GM12878 (cell line): Measurements from ENCODE around the gene MICB. TPM values are rescaled to one million over a fixed set of nuclear protein-coding genes. Genes with fewer than 3 reads are reported as not detected.

Experiments
- ESRRA ChIP-seq: IDR thresholded peaks from 2 replicates; pipeline ENCODE4 v1.6.1; 2012; ENCODE audit warnings: mild to moderate bottlenecking, low read length, improper control_type of control experiment
- IKZF2 ChIP-seq, 2 experiments: fragments of 450-650 bp; IDR thresholded peaks; 2 replicates each; pipeline ENCODE4 v1.6.1; 2017; ENCODE audit warnings: mild to moderate bottlenecking in 2 of 2, moderate library complexity in 2 of 2
- JUNB ChIP-seq: IDR thresholded peaks from 2 replicates; pipeline ENCODE4 v1.6.1; 2016; ENCODE audit warnings: antibody characterized with exemption, mild to moderate bottlenecking
- KDM1A ChIP-seq: fragments of 200-600 bp; sonication (generic); IDR thresholded peaks from 2 replicates; pipeline ENCODE4 v1.6.1; 2016; ENCODE audit warnings: borderline replicate concordance
- MTA3 ChIP-seq: IDR thresholded peaks from 2 replicates; pipeline ENCODE4 v1.6.1; 2012; ENCODE audit warnings: low read length, inconsistent platforms, borderline replicate concordance
- NFIC ChIP-seq: IDR thresholded peaks from 2 replicates; pipeline ENCODE4 v1.6.1; 2012; ENCODE audit warnings: low read depth, mild to moderate bottlenecking, inconsistent platforms, low read length, moderate library complexity
- NFXL1 ChIP-seq: fragments of 450-650 bp; IDR thresholded peaks from 2 replicates; pipeline ENCODE4 v1.6.1; 2017; ENCODE audit warnings: antibody characterized with exemption, mild to moderate bottlenecking, borderline replicate concordance
- POLR2AphosphoS2 ChIP-seq: IDR thresholded peaks from 2 replicates; pipeline ENCODE4 v1.6.1; 2011; ENCODE audit warnings: low read depth, mild to moderate bottlenecking, low read length, improper control_type of control experiment, moderate library complexity
- SREBF1 ChIP-seq: IDR thresholded peaks from 2 replicates; pipeline ENCODE4 v1.6.1; 2012; ENCODE audit warnings: mild to moderate bottlenecking, low read length
- TCF7 ChIP-seq: IDR thresholded peaks from 2 replicates; pipeline ENCODE4 v1.6.1; 2014; ENCODE audit warnings: antibody characterized with exemption, borderline replicate concordance
- ZNF274 ChIP-seq: IDR thresholded peaks from one replicate; pipeline ENCODE4 v1.8.0; 2011; ENCODE audit not compliant: insufficient read length, insufficient read depth
- ZNF384 ChIP-seq: IDR thresholded peaks from 2 replicates; pipeline ENCODE4 v1.6.1; 2012; ENCODE audit warnings: low read depth, mild to moderate bottlenecking, low read length, improper control_type of control experiment, borderline replicate concordance
- polyA plus RNA-seq, 11 experiments: library from polyadenylated mRNA; depleted of rRNA in 4 of 11; unstranded in 6 of 11; stranded (reverse) in 5 of 11; fragments of >200 nt; fragmentation: Nextera tagmentation in 4 of 11; fragmentation: Illumina TruSeq in 1 of 11; extraction: Ambion mirVana in 4 of 11; extraction: Trizol in 1 of 11; gene quantifications; 1 replicate in 1 of 11; 2 replicates in 10 of 11; pipeline versions ENCODE4 v1.2.1 to v1.2.3, GENCODE V29; 2011 to 2016; ENCODE audit warnings: inconsistent platforms in 2 of 11, missing spikeins in 2 of 11, low read depth in 1 of 11
- total RNA-seq, 4 experiments: library from RNA; depleted of rRNA in 3 of 4; stranded (reverse); fragments of >200 nt in 3 of 4; fragmentation: Illumina TruSeq in 1 of 4; extraction: Trizol in 1 of 4; gene quantifications; 2 replicates each; pipeline versions ENCODE4 v1.2.1 to v1.2.3, GENCODE V29; 2013 to 2021
- TF ChIP-seq, protein P1 (sequence below): fragments of 450-650 bp; IDR thresholded peaks from 2 replicates; pipeline ENCODE4 v1.6.1; 2018; ENCODE audit warnings: borderline replicate concordance, mild to moderate bottlenecking; ENCODE audit not compliant: partially characterized antibody
- TF ChIP-seq, protein P2 (sequence below): IDR thresholded peaks from 2 replicates; pipeline ENCODE4 v1.6.1; 2012; ENCODE audit warnings: improper control_type of control experiment, low read depth, low read length; ENCODE audit not compliant: insufficient replicate concordance
- TF ChIP-seq, protein P3 (sequence below): fragments of 450-650 bp; IDR thresholded peaks from 2 replicates; pipeline ENCODE4 v1.6.1; 2018; ENCODE audit warnings: mild to moderate bottlenecking, low read depth, moderate library complexity; ENCODE audit not compliant: partially characterized antibody
- TF ChIP-seq, protein P4 (sequence below): fragments of 450-650 bp; IDR thresholded peaks from 2 replicates; pipeline ENCODE4 v1.6.1; 2017; ENCODE audit warnings: borderline replicate concordance

The MICB gene
- total and polyA plus RNA-seq, 10 of the 15 experiments (the other 5 are each of a cell fraction or from before 2014, with no cell fraction given), result 9.0 to 37.1 (median 17.8) TPM

DNA sequence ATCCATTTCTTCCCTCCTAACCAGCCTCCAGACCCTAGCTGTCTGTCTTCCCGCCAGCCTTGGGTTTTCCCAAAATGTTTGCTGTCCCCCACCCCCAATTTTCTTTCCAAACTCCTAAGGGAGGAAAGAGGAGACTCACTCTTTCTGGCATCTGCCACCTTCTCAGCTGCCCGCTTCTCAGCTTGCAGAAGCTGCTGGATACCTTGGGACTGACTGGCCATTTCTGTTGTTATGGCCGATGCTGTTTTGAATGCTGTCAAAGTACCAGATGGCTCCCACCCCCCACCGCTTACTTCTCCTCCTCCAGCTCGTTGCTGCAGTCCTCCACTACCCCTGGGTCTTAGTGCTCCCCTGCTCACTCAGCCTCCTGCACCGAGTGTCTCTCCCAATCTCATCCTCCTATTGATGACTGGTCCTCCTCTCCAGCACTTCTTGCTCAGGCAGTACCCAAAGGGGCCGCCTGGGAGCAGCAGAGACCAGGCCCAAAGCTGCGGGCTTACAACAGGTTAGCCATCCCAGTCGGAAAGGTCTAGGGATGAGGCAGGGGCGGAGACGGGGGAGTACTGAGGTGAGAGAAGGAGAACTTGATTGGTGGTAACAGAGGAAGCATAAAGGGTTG, 48.5 kb downstream of the MICB start, which contains the start of gene ATP6V1G2 (continued):
- TF ChIP-seq, protein P1, sequence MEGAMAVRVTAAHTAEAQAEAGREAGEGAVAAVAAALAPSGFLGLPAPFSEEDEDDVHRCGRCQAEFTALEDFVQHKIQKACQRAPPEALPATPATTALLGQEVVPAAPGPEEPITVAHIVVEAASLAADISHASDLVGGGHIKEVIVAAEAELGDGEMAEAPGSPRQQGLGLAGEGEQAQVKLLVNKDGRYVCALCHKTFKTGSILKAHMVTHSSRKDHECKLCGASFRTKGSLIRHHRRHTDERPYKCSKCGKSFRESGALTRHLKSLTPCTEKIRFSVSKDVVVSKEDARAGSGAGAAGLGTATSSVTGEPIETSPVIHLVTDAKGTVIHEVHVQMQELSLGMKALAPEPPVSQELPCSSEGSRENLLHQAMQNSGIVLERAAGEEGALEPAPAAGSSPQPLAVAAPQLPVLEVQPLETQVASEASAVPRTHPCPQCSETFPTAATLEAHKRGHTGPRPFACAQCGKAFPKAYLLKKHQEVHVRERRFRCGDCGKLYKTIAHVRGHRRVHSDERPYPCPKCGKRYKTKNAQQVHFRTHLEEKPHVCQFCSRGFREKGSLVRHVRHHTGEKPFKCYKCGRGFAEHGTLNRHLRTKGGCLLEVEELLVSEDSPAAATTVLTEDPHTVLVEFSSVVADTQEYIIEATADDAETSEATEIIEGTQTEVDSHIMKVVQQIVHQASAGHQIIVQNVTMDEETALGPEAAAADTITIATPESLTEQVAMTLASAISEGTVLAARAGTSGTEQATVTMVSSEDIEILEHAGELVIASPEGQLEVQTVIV, result no peak
- TF ChIP-seq IKZF2 (IDR thresholded peaks at IDR 0.05) (peak; percentile 90 to 92), NFIC (no peak), JUNB (no peak), ZNF384 (no peak), TCF7 (no peak), ESRRA (no peak), NFXL1 (no peak), SREBF1 (no peak), KDM1A (no peak), MTA3 (no peak), ZNF274 (no peak), POLR2AphosphoS2 (no peak)
- TF ChIP-seq, protein P2, sequence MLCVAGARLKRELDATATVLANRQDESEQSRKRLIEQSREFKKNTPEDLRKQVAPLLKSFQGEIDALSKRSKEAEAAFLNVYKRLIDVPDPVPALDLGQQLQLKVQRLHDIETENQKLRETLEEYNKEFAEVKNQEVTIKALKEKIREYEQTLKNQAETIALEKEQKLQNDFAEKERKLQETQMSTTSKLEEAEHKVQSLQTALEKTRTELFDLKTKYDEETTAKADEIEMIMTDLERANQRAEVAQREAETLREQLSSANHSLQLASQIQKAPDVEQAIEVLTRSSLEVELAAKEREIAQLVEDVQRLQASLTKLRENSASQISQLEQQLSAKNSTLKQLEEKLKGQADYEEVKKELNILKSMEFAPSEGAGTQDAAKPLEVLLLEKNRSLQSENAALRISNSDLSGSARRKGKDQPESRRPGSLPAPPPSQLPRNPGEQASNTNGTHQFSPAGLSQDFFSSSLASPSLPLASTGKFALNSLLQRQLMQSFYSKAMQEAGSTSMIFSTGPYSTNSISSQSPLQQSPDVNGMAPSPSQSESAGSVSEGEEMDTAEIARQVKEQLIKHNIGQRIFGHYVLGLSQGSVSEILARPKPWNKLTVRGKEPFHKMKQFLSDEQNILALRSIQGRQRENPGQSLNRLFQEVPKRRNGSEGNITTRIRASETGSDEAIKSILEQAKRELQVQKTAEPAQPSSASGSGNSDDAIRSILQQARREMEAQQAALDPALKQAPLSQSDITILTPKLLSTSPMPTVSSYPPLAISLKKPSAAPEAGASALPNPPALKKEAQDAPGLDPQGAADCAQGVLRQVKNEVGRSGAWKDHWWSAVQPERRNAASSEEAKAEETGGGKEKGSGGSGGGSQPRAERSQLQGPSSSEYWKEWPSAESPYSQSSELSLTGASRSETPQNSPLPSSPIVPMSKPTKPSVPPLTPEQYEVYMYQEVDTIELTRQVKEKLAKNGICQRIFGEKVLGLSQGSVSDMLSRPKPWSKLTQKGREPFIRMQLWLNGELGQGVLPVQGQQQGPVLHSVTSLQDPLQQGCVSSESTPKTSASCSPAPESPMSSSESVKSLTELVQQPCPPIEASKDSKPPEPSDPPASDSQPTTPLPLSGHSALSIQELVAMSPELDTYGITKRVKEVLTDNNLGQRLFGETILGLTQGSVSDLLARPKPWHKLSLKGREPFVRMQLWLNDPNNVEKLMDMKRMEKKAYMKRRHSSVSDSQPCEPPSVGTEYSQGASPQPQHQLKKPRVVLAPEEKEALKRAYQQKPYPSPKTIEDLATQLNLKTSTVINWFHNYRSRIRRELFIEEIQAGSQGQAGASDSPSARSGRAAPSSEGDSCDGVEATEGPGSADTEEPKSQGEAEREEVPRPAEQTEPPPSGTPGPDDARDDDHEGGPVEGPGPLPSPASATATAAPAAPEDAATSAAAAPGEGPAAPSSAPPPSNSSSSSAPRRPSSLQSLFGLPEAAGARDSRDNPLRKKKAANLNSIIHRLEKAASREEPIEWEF, result no peak
- TF ChIP-seq, protein P3, sequence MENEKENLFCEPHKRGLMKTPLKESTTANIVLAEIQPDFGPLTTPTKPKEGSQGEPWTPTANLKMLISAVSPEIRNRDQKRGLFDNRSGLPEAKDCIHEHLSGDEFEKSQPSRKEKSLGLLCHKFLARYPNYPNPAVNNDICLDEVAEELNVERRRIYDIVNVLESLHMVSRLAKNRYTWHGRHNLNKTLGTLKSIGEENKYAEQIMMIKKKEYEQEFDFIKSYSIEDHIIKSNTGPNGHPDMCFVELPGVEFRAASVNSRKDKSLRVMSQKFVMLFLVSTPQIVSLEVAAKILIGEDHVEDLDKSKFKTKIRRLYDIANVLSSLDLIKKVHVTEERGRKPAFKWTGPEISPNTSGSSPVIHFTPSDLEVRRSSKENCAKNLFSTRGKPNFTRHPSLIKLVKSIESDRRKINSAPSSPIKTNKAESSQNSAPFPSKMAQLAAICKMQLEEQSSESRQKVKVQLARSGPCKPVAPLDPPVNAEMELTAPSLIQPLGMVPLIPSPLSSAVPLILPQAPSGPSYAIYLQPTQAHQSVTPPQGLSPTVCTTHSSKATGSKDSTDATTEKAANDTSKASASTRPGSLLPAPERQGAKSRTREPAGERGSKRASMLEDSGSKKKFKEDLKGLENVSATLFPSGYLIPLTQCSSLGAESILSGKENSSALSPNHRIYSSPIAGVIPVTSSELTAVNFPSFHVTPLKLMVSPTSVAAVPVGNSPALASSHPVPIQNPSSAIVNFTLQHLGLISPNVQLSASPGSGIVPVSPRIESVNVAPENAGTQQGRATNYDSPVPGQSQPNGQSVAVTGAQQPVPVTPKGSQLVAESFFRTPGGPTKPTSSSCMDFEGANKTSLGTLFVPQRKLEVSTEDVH, result no peak
- TF ChIP-seq, protein P4, sequence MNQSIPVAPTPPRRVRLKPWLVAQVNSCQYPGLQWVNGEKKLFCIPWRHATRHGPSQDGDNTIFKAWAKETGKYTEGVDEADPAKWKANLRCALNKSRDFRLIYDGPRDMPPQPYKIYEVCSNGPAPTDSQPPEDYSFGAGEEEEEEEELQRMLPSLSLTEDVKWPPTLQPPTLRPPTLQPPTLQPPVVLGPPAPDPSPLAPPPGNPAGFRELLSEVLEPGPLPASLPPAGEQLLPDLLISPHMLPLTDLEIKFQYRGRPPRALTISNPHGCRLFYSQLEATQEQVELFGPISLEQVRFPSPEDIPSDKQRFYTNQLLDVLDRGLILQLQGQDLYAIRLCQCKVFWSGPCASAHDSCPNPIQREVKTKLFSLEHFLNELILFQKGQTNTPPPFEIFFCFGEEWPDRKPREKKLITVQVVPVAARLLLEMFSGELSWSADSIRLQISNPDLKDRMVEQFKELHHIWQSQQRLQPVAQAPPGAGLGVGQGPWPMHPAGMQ, result no peak
